ENCODE data around the gene FOXL1. TPM values are rescaled to one million over a fixed set of nuclear protein-coding genes. Genes with fewer than 3 reads are reported as not detected.

Gene FOXL1
- total RNA-seq = 1.1 and 12.2 TPM in 2 replicates

DNA sequence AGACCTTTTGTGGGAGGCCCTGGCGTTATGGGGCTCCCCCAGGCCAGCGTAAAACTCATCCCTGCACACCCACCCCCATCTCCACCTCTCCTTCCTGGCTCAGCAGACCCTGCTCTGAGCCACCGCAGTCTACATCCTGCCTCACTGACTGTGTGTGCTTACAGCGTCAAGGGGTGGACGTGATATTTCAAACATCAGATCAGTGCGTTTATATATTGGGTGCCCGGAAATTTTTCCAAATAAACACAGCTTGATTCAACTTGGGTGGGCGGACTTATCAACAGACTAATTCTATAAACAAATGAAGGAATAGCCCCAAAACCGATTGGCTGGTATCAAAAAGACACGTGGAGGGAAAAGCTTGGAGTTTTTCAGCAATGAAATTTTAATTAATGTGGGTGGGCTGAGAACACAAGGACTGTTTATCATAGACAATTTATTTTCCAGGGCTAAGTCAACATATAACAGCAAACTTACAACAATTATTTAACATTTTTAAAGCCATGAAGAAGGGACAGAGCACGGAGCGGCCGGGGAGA, at the start of gene FOXL1:
Gene FOXL1 (plus strand): TSS at position 489 of the 539 bp plus-strand sequence. CDS start 175 bp downstream, outside the sequence.

GRCh38 chr16:86554917-86555703, 23.2 kb upstream of the FOXL1 start, which contains the start of gene MTHFSD:
Gene MTHFSD (minus strand): TSS chr16:86555235. CDS start chr16:86555184, 51 bp downstream.

DNA sequence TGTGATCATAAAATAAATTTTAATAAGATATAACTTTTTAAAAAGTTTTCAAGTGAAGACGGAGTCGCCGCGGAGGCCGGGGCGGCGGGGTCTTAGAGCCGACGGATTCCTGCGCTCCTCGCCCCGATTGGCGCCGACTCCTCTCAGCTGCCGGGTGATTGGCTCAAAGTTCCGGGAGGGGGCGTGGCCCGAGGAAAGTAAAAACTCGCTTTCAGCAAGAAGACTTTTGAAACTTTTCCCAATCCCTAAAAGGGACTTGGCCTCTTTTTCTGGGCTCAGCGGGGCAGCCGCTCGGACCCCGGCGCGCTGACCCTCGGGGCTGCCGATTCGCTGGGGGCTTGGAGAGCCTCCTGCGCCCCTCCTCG, 11.8 kb upstream of the FOXL1 start, which contains the start of gene FOXC2:
Gene FOXC2 (plus strand): TSS at position 229 of the 365 bp plus-strand sequence. CDS start 507 bp downstream, outside the sequence.

Other genes with a start within 250 kb of the FOXL1 start
- gene FOXF1, start 68.0 kb upstream of the FOXL1 start, total RNA-seq = 25.4 and 60.4 TPM in 2 replicates
- 14.7 and 16.6 TPM in 2 replicates for gene MTHFSD, start 23.3 kb upstream of the FOXL1 start, total RNA-seq
- gene FOXC2, start 11.7 kb upstream of the FOXL1 start, total RNA-seq = 4.3 TPM in 1 of 2 replicates, not detected in the other

Measured in placental pericyte (primary cell).